ENCODE measurements around the gene STK24.

The STK24 gene

DNA sequence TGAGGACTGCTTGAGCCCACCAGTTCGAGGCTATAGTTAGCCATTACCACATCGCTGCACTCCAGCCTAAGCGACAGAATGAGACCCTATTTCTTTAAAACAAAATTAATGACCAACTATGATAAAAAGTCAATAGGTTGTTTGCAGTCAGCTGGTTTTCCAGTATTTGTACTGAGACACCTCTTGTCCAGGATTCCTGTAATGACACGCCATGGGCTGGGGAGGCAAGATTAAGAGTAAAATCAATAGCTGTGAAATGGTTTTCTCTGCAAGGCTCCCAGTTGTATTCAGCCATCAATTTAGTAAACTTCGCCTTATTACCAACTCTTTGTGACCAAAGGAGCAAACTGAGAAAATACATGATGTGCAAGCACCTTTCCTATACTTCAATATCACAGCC, 29.5 kb downstream of the STK24 start:
- H3F3A ChIP-seq (ENCODE audit: control insufficient read depth, insufficient read depth), result no peaks in the 10 kb centered on the region
- TF ChIP-seq EZH2phosphoT487 (IDR thresholded peaks at IDR 0.05; ENCODE audit: borderline replicate concordance, low read length) (no peak), CTCF (IDR thresholded peaks at IDR 0.05; ENCODE audit: low read depth, low read length, poor library complexity, severe bottlenecking) (no peak)
- peaks cover 50% of the 10 kb centered on the region for H4K20me1 ChIP-seq (ENCODE audit: control insufficient read depth, insufficient read depth, low read depth, low read length)
- peaks cover 95% of the 10 kb centered on the region for H3K79me2 ChIP-seq (ENCODE audit: control insufficient read depth, low read length)
- peaks cover 29% of the 10 kb centered on the region for H3K36me3 ChIP-seq (ENCODE audit: control insufficient read depth, low read length)
- peaks cover 52% of the 10 kb centered on the region for H3K4me1 ChIP-seq (ENCODE audit: control insufficient read depth, low read length)
- H3K9me3 ChIP-seq (ENCODE audit: control insufficient read depth, insufficient read depth, low read length), result no peaks in the 10 kb centered on the region
- no peak overlapping the region for H3K4me3 ChIP-seq (ENCODE audit: low read length)
- H3K9me2 ChIP-seq (replicated peaks; ENCODE audit: control insufficient read depth, low read length), result no peaks in the 10 kb centered on the region
- H3K4me2 ChIP-seq (ENCODE audit: low read length), result no peak overlapping the region
- H3K27me3 ChIP-seq (ENCODE audit: control insufficient read depth, low read length), result no peaks in the 10 kb centered on the region
- no peak overlapping the region for H3K27ac ChIP-seq (ENCODE audit: low read depth, low read length)

DNA sequence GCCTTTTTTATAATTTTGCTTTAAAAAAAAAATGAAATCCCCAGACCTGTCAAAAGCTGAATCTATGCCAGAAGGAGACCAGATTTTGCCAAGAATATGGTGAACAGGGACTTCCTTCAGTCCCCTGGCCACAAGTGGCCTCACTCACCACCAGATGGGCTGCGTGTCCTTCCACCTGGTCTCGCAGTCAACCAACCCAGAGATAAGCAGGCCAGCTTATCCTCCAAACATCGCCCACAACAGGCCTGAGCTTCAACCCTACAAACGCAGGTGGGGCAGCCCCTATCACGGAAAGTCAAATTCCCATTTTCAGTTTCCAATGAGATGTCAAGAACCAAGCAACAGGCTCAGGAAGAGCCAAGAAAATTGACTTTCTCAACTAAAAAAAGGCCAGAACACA, 30.5 kb downstream of the STK24 start:
- Histone ChIP-seq H3K4me3 (ENCODE audit: low read length) (no peak overlapping the region), H4K20me1 (ENCODE audit: control insufficient read depth, insufficient read depth, low read depth, low read length) (peaks cover 50% of the 10 kb centered on the region), H3K4me1 (ENCODE audit: control insufficient read depth, low read length) (peaks cover 47% of the 10 kb centered on the region), H3K9me2 (replicated peaks; ENCODE audit: control insufficient read depth, low read length) (no peaks in the 10 kb centered on the region), H3K27ac (ENCODE audit: low read depth, low read length) (no peak overlapping the region), H3K4me2 (ENCODE audit: low read length) (no peak overlapping the region), H3K27me3 (ENCODE audit: control insufficient read depth, low read length) (no peaks in the 10 kb centered on the region), H3F3A (ENCODE audit: control insufficient read depth, insufficient read depth) (no peaks in the 10 kb centered on the region), H3K9me3 (ENCODE audit: control insufficient read depth, insufficient read depth, low read length) (no peaks in the 10 kb centered on the region), H3K79me2 (ENCODE audit: control insufficient read depth, low read length) (peaks cover 95% of the 10 kb centered on the region), H3K36me3 (ENCODE audit: control insufficient read depth, low read length) (peaks cover 21% of the 10 kb centered on the region)
- TF ChIP-seq CTCF (IDR thresholded peaks at IDR 0.05; ENCODE audit: low read depth, low read length, poor library complexity, severe bottlenecking) (no peak), EZH2phosphoT487 (IDR thresholded peaks at IDR 0.05; ENCODE audit: borderline replicate concordance, low read length) (no peak)

DNA sequence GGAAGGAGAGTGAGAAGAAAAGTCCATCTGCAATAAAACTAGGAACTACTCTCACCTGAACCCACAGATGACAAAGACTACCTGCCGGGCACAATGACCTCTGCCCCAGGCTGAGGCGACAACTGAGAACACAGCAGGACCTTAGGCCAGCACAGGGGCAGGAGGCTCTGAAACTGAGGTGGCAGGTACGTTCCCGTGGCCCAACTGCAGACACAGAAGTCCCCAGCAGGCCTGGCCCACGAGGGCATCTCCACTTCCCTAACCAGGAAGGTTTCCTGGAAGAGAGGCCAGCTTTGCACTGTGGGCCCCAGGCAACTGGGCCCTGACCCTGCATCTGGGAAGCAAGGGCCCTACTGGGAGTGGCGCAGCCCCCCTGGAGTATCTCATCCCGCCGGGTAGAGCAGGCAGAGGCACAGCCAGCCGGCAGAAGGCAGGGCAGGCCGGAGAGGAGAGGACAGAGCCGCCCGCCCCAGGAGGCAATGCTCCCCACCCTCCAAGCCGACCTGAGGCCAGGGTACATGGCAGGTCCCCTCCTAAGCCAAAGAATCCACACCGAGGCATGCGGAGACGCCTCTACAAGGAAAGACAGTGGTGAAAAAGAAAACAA, 32.7 kb downstream of the STK24 start:
- no peaks in the 10 kb centered on the region for H3K27me3 ChIP-seq (ENCODE audit: control insufficient read depth, low read length)
- H3K4me3 ChIP-seq (ENCODE audit: low read length), result no peak overlapping the region
- H3K79me2 ChIP-seq (ENCODE audit: control insufficient read depth, low read length), result peaks cover 97% of the 10 kb centered on the region
- no peak overlapping the region for H3K27ac ChIP-seq (ENCODE audit: low read depth, low read length)
- TF ChIP-seq CTCF (IDR thresholded peaks at IDR 0.05; ENCODE audit: low read depth, low read length, poor library complexity, severe bottlenecking) (no peak), EZH2phosphoT487 (IDR thresholded peaks at IDR 0.05; ENCODE audit: borderline replicate concordance, low read length) (no peak)
- H3K4me2 ChIP-seq (ENCODE audit: low read length), result no peak overlapping the region
- H4K20me1 ChIP-seq (ENCODE audit: control insufficient read depth, insufficient read depth, low read depth, low read length), result peaks cover 57% of the 10 kb centered on the region
- H3K4me1 ChIP-seq (ENCODE audit: control insufficient read depth, low read length), result peaks cover 28% of the 10 kb centered on the region
- no peaks in the 10 kb centered on the region for H3K9me3 ChIP-seq (ENCODE audit: control insufficient read depth, insufficient read depth, low read length)
- no peaks in the 10 kb centered on the region for H3F3A ChIP-seq (ENCODE audit: control insufficient read depth, insufficient read depth)
- H3K9me2 ChIP-seq (replicated peaks; ENCODE audit: control insufficient read depth, low read length), result no peaks in the 10 kb centered on the region
- H3K36me3 ChIP-seq (ENCODE audit: control insufficient read depth, low read length), result peaks cover 7% of the 10 kb centered on the region; the same call in 1 of the 2 replicates
